H9 (cell line): ENCODE results near the gene DGKB. TPM values are rescaled to one million over a fixed set of nuclear protein-coding genes. Genes with fewer than 3 reads are reported as not detected.

ENCODE experiments used
- DNase-seq: peaks from one replicate; pipeline ENCODE4 v3.0.0-alpha.2; 2017
- H2AFZ ChIP-seq: one replicate; pipeline ENCODE4 v1.6.1; 2013; ENCODE audit warnings: mild to moderate bottlenecking, low read length, control low read depth, moderate library complexity
- H2AK5ac ChIP-seq: 2 replicates; pipeline ENCODE4 v1.6.1; 2013; ENCODE audit warnings: low read length, control low read depth, mixed read lengths; ENCODE audit not compliant: insufficient read length
- H2BK120ac ChIP-seq: one replicate; pipeline ENCODE4 v1.6.1; 2013; ENCODE audit warnings: low read depth, mild to moderate bottlenecking, low read length, control low read depth, inconsistent platforms; ENCODE audit not compliant: poor library complexity, severe bottlenecking
- H2BK12ac ChIP-seq: 2 replicates; pipeline ENCODE4 v1.6.1; 2013; ENCODE audit warnings: low read length, control low read depth, mixed read lengths, low read depth; ENCODE audit not compliant: insufficient read length
- H2BK15ac ChIP-seq: 2 replicates; pipeline ENCODE4 v1.6.1; 2013; ENCODE audit warnings: low read depth, low read length, control low read depth
- H2BK20ac ChIP-seq: one replicate; pipeline ENCODE4 v1.6.1; 2013; ENCODE audit warnings: low read depth, mild to moderate bottlenecking, low read length, control low read depth, inconsistent platforms; ENCODE audit not compliant: poor library complexity, severe bottlenecking
- H2BK5ac ChIP-seq: 2 replicates; pipeline ENCODE4 v1.6.1; 2013; ENCODE audit warnings: low read length, control low read depth, mixed read lengths; ENCODE audit not compliant: insufficient read length
- H3K14ac ChIP-seq: 2 replicates; pipeline ENCODE4 v1.6.1; 2013; ENCODE audit warnings: low read length, control low read depth; ENCODE audit not compliant: insufficient read depth
- H3K18ac ChIP-seq: 2 replicates; pipeline ENCODE4 v1.6.1; 2013; ENCODE audit warnings: low read depth, mild to moderate bottlenecking, mixed read lengths, low read length, control low read depth; ENCODE audit not compliant: insufficient read length
- H3K23ac ChIP-seq: 2 replicates; pipeline ENCODE4 v1.6.1; 2013; ENCODE audit warnings: low read length, control low read depth, mixed read lengths, low read depth; ENCODE audit not compliant: insufficient read length
- H3K23me2 ChIP-seq: 2 replicates; pipeline ENCODE4 v1.6.1; 2013; ENCODE audit warnings: low read depth, mild to moderate bottlenecking, mixed read lengths, low read length, control low read depth; ENCODE audit not compliant: insufficient read length, poor library complexity, severe bottlenecking
- H3K27ac ChIP-seq: 2 replicates; pipeline ENCODE4 v1.5.1; 2013; ENCODE audit warnings: low read length, control low read depth, mixed read lengths, low read depth; ENCODE audit not compliant: insufficient read length
- H3K27me3 ChIP-seq: 2 replicates; pipeline ENCODE4 v1.6.1; 2013; ENCODE audit warnings: low read length, control low read depth, inconsistent platforms; ENCODE audit not compliant: insufficient read depth
- H3K4ac ChIP-seq: 2 replicates; pipeline ENCODE4 v1.6.1; 2013; ENCODE audit warnings: low read depth, mild to moderate bottlenecking, control low read depth, inconsistent platforms, low read length, moderate library complexity
- H3K4me1 ChIP-seq: 2 replicates; pipeline ENCODE4 v1.6.1; 2013; ENCODE audit warnings: low read length, control low read depth, inconsistent platforms; ENCODE audit not compliant: insufficient read depth
- H3K4me2 ChIP-seq: 2 replicates; pipeline ENCODE4 v1.6.1; 2013; ENCODE audit warnings: low read length, control low read depth, mixed read lengths; ENCODE audit not compliant: insufficient read length, insufficient read depth
- H3K56ac ChIP-seq: 2 replicates; pipeline ENCODE4 v1.6.1; 2013; ENCODE audit warnings: low read depth, mild to moderate bottlenecking, mixed read lengths, low read length, control low read depth; ENCODE audit not compliant: insufficient read length
- H3K79me1 ChIP-seq: 2 replicates; pipeline ENCODE4 v1.6.1; 2013; ENCODE audit warnings: low read depth, mild to moderate bottlenecking, moderate library complexity, low read length, control low read depth, inconsistent platforms; ENCODE audit not compliant: insufficient read depth, poor library complexity, severe bottlenecking
- H3K79me2 ChIP-seq: 2 replicates; pipeline ENCODE4 v1.6.1; 2013; ENCODE audit warnings: low read length, control low read depth, inconsistent platforms; ENCODE audit not compliant: insufficient read depth
- H3K9ac ChIP-seq: 2 replicates; pipeline ENCODE4 v1.6.1; 2013; ENCODE audit warnings: low read length, control low read depth, mixed read lengths; ENCODE audit not compliant: insufficient read length; ENCODE audit errors: extremely low read depth
- H3K9me3 ChIP-seq: one replicate; pipeline ENCODE4 v1.6.1; 2013; ENCODE audit warnings: low read depth, low read length, inconsistent platforms; ENCODE audit not compliant: control insufficient read depth
- H3T11ph ChIP-seq: one replicate; pipeline ENCODE4 v1.6.1; 2013; ENCODE audit warnings: mild to moderate bottlenecking, low read length, control low read depth, inconsistent platforms
- H4K20me1 ChIP-seq: one replicate; pipeline ENCODE4 v1.6.1; 2013; ENCODE audit not compliant: control insufficient read depth, insufficient read length, insufficient read depth
- H4K5ac ChIP-seq: 2 replicates; pipeline ENCODE4 v1.6.1; 2013; ENCODE audit warnings: low read depth, mild to moderate bottlenecking, mixed read lengths, low read length, control low read depth; ENCODE audit not compliant: insufficient read length
- H4K8ac ChIP-seq: replicated peaks from 2 replicates; pipeline ENCODE4 v1.6.1; 2013; ENCODE audit warnings: low read length, control low read depth, mixed read lengths, low read depth; ENCODE audit not compliant: insufficient read length
- H4K91ac ChIP-seq: 2 replicates; pipeline ENCODE4 v1.6.1; 2013; ENCODE audit warnings: low read depth, mild to moderate bottlenecking, moderate library complexity, mixed read lengths, low read length, control low read depth; ENCODE audit not compliant: insufficient read length
- H3K27ac Mint-ChIP-seq, 3 experiments: 2 replicates in 2 of 3; 3 replicates in 1 of 3; pipeline ENCODE4 v1.8.0; 2020 to 2021; ENCODE audit warnings: mixed read lengths in 3 of 3, mild to moderate bottlenecking in 1 of 3, moderate library complexity in 1 of 3
- H3K27me3 Mint-ChIP-seq: 2 replicates; pipeline ENCODE4 v1.8.0; 2021; ENCODE audit warnings: low read depth, mild to moderate bottlenecking, moderate library complexity, mixed read lengths
- H3K36me3 Mint-ChIP-seq, 3 experiments: 2 replicates in 2 of 3; 3 replicates in 1 of 3; pipeline ENCODE4 v1.8.0; 2020 to 2021; ENCODE audit warnings: low read depth in 3 of 3, mixed read lengths in 3 of 3; ENCODE audit not compliant: insufficient read depth in 1 of 3
- H3K4me1 Mint-ChIP-seq, 2 experiments: 2 replicates each; pipeline ENCODE4 v1.8.0; 2020; ENCODE audit warnings: mixed read lengths in 2 of 2
- H3K4me3 Mint-ChIP-seq, 2 experiments: 2 replicates in 1 of 2; 3 replicates in 1 of 2; pipeline ENCODE4 v1.8.0; 2020 to 2021; ENCODE audit warnings: mild to moderate bottlenecking in 2 of 2, mixed read lengths in 2 of 2, moderate library complexity in 1 of 2
- H3K9me3 Mint-ChIP-seq, 2 experiments: 2 replicates in 1 of 2; 3 replicates in 1 of 2; pipeline ENCODE4 v1.8.0; 2020; ENCODE audit warnings: mild to moderate bottlenecking in 2 of 2, mixed read lengths in 2 of 2, moderate library complexity in 1 of 2
- WGBS: extraction: QIAGEN DNeasy Blood & Tissue Kit; methylation state at CpG from one replicate; pipeline ENCODE4 v1.1.7; 2013; ENCODE audit warnings: missing lambda C conversion rate, low lambda C conversion rate, mixed read lengths; ENCODE audit not compliant: insufficient read length; ENCODE audit errors: extremely low coverage; 5-methylcytosine and 5-hydroxymethylcytosine counted together
- total RNA-seq: library from RNA; stranded (reverse); gene quantifications from 2 replicates; pipeline ENCODE4 v1.2.1, GENCODE V29; 2021
- TF ChIP-seq, protein P1 (sequence below): fragments of 200-600 bp; sonication (generic); conservative IDR thresholded peaks from 3 replicates; pipeline ENCODE4 v1.8.0; 2021; ENCODE audit warnings: antibody characterized with exemption, mild to moderate bottlenecking

Gene DGKB
- total RNA-seq, 1 experiment from 2014 or later, result 0.26 TPM

DNA sequence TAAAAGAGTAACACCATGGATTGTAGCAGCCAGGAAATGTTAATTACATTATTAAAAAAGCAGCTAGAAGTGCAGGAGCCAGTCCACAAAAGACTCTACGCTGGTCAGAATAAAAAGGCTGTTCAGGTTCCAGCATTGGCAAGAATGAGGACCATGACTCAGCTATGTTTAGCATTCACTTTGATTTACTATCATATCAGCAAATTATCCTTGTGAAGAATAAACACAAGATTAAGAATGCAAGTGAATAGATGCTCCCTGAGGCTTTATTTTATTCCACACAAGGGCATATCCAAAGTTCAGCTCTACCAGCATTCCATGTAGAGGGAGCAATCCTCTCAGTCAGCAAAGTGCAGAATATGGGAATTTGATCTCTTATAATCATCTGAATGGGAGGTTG is 13.6 kb downstream of the DGKB start:
- Histone ChIP-seq H2AK5ac (no peak overlapping the region), H3K14ac (no peak overlapping the region), H3K23me2 (no peaks in the 10 kb centered on the region), H2BK120ac (no peak overlapping the region), H4K20me1 (no peaks in the 10 kb centered on the region), H2BK15ac (no peak overlapping the region), H3K23ac (no peak overlapping the region), H3T11ph (no peak overlapping the region), H3K9ac (no peak overlapping the region), H3K18ac (no peak overlapping the region), H3K56ac (no peak overlapping the region), H3K4ac (no peak overlapping the region), H3K4me2 (no peak overlapping the region), H3K4me1 (no peaks in the 10 kb centered on the region), H4K91ac (no peak overlapping the region), H2BK20ac (no peak overlapping the region), H4K8ac (no peak overlapping the region), H4K5ac (no peak overlapping the region), H2BK12ac (no peak overlapping the region), H2AFZ (no peak overlapping the region), H3K9me3 (no peaks in the 10 kb centered on the region), H3K79me1 (no peaks in the 10 kb centered on the region), H3K79me2 (no peaks in the 10 kb centered on the region), H3K27ac (no peak overlapping the region), H2BK5ac (no peak overlapping the region), H3K27me3 (no peaks in the 10 kb centered on the region)
- Mint-ChIP-seq H3K36me3 (no peaks in the 10 kb centered on the region), H3K27ac (no peak overlapping the region), H3K4me3 (no peak overlapping the region), H3K27me3 (no peaks in the 10 kb centered on the region), H3K9me3 (no peaks in the 10 kb centered on the region), H3K4me1 (no peaks in the 10 kb centered on the region)
- TF ChIP-seq, protein P1, sequence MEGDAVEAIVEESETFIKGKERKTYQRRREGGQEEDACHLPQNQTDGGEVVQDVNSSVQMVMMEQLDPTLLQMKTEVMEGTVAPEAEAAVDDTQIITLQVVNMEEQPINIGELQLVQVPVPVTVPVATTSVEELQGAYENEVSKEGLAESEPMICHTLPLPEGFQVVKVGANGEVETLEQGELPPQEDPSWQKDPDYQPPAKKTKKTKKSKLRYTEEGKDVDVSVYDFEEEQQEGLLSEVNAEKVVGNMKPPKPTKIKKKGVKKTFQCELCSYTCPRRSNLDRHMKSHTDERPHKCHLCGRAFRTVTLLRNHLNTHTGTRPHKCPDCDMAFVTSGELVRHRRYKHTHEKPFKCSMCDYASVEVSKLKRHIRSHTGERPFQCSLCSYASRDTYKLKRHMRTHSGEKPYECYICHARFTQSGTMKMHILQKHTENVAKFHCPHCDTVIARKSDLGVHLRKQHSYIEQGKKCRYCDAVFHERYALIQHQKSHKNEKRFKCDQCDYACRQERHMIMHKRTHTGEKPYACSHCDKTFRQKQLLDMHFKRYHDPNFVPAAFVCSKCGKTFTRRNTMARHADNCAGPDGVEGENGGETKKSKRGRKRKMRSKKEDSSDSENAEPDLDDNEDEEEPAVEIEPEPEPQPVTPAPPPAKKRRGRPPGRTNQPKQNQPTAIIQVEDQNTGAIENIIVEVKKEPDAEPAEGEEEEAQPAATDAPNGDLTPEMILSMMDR, result no peak
- WGBS, result no CpG with 5 or more reads among the region's 1 CpG
- no peak for DNase-seq
